NCI-H1105 (cell line): ENCODE measurements around the gene SMIM44.
"Not testable (repeated sequence)": the region's sequence is repeated elsewhere in the genome, so short reads cannot be mapped to it uniquely, and the experiment has no call there.

Source experiments
- DNase-seq: peaks from one replicate; lab custom pipeline; 2025; lab: John Stamatoyannopoulos, UW

Gene SMIM44

GRCh38 chr19:3483226-3483628 is at the start of gene SMIM44:
Gene SMIM44 (minus strand): TSS chr19:3483441. CDS start chr19:3483403, 38 bp downstream.
- no peak for DNase-seq

- DNase-seq: no peak
Measured at GRCh38 chr19:3533033-3533432, 49.8 kb upstream of the SMIM44 start.

GRCh38 chr19:3532154-3532786 is 49.0 kb upstream of the SMIM44 start:
- DNase-seq: no peak

DNA sequence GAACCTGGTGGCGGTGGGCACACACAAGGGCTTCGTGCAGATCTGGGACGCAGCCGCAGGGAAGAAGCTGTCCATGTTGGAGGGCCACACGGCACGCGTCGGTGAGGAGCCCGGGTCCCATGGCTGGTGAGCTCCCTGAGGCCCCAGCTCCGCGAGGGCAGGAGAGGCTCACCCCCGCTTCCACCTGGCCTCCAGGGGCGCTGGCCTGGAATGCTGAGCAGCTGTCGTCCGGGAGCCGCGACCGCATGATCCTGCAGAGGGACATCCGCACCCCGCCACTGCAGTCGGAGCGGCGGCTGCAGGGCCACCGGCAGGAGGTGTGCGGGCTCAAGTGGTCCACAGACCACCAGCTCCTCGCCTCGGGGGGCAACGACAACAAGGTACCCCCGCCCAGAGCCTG is 48.5 kb upstream of the SMIM44 start:
- no peak for DNase-seq

GRCh38 chr19:3530389-3530788 is 47.1 kb upstream of the SMIM44 start:
- DNase-seq: no peak

- not testable (repeated sequence) for DNase-seq
Measured at GRCh38 chr19:3529299-3529698, 46.1 kb upstream of the SMIM44 start.

- no peak for DNase-seq
Measured at GRCh38 chr19:3528539-3529211, 45.4 kb upstream of the SMIM44 start.

DNA sequence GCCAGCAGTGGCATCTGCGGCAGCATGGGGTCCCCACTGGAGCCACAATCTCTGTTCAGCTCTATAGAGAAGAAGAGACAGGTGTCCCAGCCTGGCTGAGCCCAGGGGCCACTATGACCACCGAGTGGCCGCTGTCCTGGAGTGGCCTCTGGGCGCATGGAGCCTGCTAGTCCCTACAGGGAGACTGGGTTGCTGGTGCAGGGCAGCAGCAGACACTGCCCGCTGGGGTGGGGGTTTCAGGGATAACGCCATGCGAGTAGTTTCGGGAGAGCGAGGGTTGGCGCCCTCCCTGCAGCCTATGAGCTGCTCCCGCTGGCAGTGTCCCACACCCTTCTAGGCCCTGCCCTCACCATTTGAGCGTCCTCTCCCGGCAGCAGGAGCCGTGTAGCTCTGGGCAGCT is 44.8 kb upstream of the SMIM44 start:
- no peak for DNase-seq

GRCh38 chr19:3527238-3527910 is 44.1 kb upstream of the SMIM44 start:
- DNase-seq: no peak

GRCh38 chr19:3526507-3527237 is 43.4 kb upstream of the SMIM44 start:
- no peak for DNase-seq

- no peak for DNase-seq
Measured at GRCh38 chr19:3524904-3525451, 41.7 kb upstream of the SMIM44 start.

DNA sequence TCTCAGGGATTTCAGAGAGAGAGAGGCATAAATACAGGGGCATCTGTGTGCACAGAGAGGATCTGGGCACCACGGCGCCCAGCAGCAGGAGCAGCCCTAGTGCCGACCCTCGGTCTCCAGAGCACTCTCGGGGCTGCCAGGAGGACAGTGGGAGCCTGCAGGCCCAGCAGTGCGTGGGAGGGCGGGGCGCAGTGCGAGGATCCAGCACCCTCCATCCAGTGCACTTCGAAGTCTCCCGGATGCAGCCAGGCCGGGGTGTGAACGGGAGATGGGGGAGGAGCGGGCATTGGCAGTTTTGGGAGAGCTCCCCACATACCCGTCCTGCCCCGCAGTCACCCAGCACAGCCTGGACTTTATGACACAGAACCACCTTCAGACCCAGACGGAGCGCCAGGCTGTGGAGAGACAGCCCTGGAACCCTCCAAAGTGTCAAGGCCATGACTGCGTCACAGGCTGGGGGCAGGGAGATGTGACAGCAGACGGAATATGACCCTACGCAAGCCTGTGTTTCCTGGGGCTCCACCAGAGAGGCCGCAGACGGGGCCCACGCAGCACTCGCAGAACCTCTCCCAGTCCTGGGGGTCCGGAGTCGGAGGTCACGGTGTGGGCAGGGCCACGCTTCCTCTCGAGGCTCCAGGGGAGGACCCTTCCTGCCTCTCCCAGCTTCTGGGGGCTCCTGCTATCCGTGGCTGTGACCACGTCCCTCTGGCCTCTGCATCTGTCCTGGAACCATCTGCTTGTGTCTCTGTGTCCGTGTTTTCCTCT is 41.0 kb upstream of the SMIM44 start:
- DNase-seq: no peak

- no peak for DNase-seq
Measured at GRCh38 chr19:3523361-3524077, 40.3 kb upstream of the SMIM44 start.

GRCh38 chr19:3522421-3523360 is 39.5 kb upstream of the SMIM44 start:
- no peak for DNase-seq

DNA sequence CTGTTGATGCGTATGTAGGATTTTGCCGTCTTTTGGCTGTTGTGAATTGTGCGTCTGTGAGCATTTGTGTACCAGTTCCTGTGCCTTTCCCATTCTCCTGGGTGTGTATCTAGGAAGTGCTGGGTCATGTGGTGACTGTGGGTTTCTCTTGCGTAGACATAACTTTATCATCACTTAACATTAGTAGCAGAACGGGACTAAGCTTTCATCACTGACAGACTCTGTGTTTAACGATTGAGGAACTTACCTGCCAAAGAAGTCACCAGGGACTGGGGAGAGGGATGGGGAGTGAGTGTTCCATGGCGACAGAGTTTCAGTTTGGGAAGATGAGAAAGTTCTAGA is 37.8 kb upstream of the SMIM44 start:
- DNase-seq: no peak

DNA sequence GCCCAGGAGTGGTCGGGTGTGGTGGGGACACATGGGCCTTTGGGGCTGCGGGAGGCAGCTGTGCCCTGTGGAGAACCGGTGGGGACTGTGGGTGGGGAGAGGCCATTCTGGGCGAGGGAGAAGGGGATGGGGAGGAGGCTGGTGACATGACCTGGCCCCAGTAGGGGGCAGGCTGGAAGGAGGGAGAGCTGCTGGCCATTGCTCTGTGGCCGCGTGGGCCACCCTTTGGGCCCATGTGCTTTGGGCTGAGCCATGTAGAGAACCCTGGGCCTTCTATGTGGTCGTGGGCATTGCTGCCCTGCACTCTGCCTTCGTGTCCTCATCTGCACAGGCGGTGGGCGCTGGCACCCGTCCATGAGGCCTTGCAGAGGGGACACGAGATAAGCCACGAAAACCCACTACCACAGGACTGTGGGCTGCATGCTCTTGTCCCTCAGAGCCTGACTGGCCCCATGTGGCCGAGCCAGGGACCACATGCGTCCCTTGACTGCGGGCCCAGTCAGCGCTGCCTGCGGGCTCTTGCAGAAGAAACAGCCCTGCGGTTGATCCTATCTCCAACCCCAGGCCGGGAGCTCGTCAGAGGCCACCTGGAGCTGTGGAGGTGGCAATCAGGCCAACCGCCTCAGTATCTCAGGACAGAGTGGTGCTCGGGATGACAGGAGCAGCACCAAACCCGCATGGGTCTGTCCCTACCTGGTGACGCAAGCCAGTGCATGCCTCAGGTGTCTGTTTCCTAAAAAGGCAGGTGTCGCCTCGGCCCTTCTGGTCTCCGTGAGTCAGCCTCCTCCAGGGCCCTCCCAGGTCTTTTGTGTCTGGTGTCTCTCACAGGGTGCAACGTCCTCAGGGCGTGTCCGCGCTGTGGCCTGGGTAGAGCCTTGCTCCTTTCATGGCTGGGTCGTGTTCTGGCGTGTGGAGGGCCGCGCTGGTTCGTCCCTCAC is 37.2 kb upstream of the SMIM44 start:
- DNase-seq: no peak

GRCh38 chr19:3519126-3519525 is 35.9 kb upstream of the SMIM44 start:
- no peak for DNase-seq

DNA sequence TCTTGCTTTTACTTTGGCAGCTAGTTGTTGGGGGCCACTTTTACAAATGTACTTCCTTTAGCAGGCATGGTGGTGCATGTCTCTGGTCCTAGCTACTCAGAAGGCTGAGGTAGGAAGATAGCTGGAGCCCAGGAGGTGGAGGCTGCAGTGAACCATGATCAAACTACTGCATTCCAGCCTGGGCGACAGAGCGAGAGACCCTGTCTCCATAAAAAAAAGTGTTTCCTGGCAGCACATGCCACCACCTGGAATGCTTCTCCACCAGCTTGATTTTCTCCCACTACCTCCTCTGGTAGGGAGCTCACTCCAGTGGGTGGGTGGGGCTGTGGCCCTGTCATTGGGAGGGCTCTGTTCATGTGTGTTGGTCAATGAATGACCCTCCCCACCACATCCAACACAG is 35.4 kb upstream of the SMIM44 start:
- no peak for DNase-seq

GRCh38 chr19:3518255-3518654 is 35.0 kb upstream of the SMIM44 start:
- no peak for DNase-seq
